ENCODE measurements around the gene C14orf180. TPM values are rescaled to one million over a fixed set of nuclear protein-coding genes. Genes with fewer than 3 reads are reported as not detected.

The C14orf180 gene
- total RNA-seq, 4 donors from 2014 or later: 0.13 to 1.5 (median 0.53) TPM

DNA sequence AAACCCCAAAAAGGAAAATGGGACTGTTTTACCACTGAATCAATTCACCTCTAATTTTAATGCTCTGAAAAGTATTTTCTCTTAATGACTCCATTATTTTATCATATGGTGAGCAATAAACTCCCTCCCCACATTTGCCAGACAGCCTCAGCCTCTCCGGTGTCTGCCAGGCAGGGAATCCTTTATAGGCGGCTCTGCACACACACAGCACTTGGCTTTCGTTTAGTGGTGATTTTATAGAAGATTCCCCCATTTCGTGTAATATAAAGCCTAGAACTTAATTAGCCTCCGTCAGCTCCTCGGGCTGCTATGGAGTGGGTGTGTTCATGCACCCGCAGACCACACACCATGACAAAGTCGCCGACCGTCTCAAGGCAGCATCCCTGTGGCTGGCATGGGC, 10.1 kb upstream of the C14orf180 start:
- Histone ChIP-seq H3K27ac (no peak overlapping the region), H3K4me3 (replicated peaks in 1 of 3) (no peak overlapping the region), H3K27me3 (no peaks in the 10 kb centered on the region), H3K4me1 (peaks cover 0 to under 1% of the 10 kb centered on the region in 2 donors), H3K9me3 (no peaks in the 10 kb centered on the region), H3K36me3 (no peaks in the 10 kb centered on the region)
- no peak for DNase-seq
- TF ChIP-seq, protein P1, sequence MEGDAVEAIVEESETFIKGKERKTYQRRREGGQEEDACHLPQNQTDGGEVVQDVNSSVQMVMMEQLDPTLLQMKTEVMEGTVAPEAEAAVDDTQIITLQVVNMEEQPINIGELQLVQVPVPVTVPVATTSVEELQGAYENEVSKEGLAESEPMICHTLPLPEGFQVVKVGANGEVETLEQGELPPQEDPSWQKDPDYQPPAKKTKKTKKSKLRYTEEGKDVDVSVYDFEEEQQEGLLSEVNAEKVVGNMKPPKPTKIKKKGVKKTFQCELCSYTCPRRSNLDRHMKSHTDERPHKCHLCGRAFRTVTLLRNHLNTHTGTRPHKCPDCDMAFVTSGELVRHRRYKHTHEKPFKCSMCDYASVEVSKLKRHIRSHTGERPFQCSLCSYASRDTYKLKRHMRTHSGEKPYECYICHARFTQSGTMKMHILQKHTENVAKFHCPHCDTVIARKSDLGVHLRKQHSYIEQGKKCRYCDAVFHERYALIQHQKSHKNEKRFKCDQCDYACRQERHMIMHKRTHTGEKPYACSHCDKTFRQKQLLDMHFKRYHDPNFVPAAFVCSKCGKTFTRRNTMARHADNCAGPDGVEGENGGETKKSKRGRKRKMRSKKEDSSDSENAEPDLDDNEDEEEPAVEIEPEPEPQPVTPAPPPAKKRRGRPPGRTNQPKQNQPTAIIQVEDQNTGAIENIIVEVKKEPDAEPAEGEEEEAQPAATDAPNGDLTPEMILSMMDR (IDR thresholded peaks at IDR 0.05): no peak
- no peak for TF ChIP-seq POLR2A (IDR thresholded peaks at IDR 0.05)
- intact Hi-C loops (cut with DNase I): no loop called here
- WGBS, 2 donors: 67 to 82% methylated on average over 10 of the region's 10 CpGs

DNA sequence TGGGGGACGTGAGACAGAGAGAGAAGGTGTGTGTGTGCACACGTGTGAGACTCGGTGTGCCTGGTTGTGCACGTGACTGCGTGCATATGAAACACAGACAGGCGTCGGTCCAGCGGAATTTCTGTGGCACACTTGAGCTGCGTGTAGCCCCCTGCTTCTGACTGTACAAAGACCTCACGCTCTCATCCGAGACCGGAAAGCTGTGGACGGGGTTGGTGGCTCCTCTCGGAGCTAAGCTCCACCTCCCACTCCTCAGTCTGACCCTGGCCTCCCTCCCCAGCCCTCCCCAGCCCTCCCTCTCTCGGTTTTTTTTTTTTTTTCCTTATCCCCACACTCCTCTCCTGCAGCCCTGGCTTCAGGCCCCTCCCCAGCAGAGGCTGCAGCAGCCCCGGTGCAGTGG, 8.3 kb upstream of the C14orf180 start:
- no peak overlapping the region for H3K4me3 ChIP-seq (replicated peaks in 1 of 3)
- H3K9me3 ChIP-seq: no peaks in the 10 kb centered on the region
- WGBS, 2 donors: 33 to 49% methylated on average over 16 of the region's 16 CpGs
- no peaks in the 10 kb centered on the region for H3K36me3 ChIP-seq
- H3K27me3 ChIP-seq: no peaks in the 10 kb centered on the region
- intact Hi-C loops (cut with DNase I): no loop called here
- DNase-seq: no peak
- no peak overlapping the region for H3K27ac ChIP-seq
- TF ChIP-seq POLR2A (IDR thresholded peaks at IDR 0.05): no peak
- no peaks in the 10 kb centered on the region for H3K4me1 ChIP-seq

DNA sequence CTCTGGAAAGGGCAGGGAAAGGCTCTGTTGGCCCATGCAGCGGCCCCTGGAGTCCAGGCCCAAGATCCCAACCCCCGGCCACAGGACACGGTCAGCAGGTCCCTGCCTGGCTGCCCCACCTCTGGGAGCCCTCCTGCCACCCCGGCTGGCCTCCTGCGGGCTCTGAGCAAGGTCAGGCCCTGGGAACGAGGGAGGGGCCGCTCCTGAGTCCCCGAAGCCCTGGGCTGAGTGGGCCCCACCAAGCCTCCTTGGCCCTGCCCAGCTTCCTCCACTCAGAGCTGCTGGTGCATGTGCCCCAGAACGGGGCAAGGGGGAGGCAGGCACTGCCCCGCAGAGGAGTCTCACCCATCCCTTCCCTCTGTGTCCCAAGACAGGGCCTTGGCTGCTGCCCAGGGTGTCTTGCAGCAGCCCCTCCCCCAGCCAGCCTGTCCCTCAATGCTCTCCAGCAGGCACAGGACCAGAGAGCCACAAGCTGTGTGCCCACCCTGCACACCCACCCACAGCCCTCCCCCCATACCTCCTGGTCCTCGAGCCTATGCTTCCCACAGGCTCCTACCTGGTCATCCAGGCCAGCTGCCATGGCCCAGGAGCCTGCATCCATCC, 7.4 kb upstream of the C14orf180 start:
- no peaks in the 10 kb centered on the region for H3K4me1 ChIP-seq
- no peaks in the 10 kb centered on the region for H3K36me3 ChIP-seq
- no peaks in the 10 kb centered on the region for H3K9me3 ChIP-seq
- H3K27me3 ChIP-seq: no peaks in the 10 kb centered on the region
- intact Hi-C loops (cut with DNase I): no loop called here
- WGBS, 2 donors: 63 to 74% methylated on average over 8 of the region's 11 CpGs
- DNase-seq: no peak
- TF ChIP-seq POLR2A (IDR thresholded peaks at IDR 0.05): no peak
- TF ChIP-seq, protein P1 (IDR thresholded peaks at IDR 0.05): no peak
- no peak overlapping the region for H3K27ac ChIP-seq
- no peak overlapping the region for H3K4me3 ChIP-seq (replicated peaks in 1 of 3)

DNA sequence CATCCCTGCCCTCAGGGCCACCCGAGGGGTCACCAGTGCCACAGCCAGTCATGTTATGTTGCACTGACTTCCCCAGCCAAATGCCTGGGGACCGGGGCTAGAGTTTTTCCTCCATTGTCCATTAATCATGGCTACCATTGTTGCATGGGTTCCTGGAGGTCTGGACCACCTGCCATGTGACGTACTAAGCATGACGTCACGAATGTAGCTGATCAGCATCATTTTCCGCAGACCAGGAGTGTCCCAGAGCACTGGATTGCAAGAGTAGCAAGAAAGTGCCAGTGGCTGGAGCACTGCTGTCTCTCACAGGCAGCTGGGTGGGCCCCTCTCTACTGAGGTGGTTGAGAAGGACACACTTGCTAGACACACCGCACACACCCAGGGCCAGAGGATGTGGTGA, 6.9 kb upstream of the C14orf180 start:
- no peaks in the 10 kb centered on the region for H3K27me3 ChIP-seq
- no peaks in the 10 kb centered on the region for H3K36me3 ChIP-seq
- no peak for TF ChIP-seq POLR2A (IDR thresholded peaks at IDR 0.05)
- TF ChIP-seq, protein P1 (IDR thresholded peaks at IDR 0.05): no peak
- no peaks in the 10 kb centered on the region for H3K4me1 ChIP-seq
- WGBS, 2 donors: 83 to 91% methylated on average over 3 to 7 of the region's 7 CpGs
- H3K9me3 ChIP-seq: no peaks in the 10 kb centered on the region
- no peak overlapping the region for H3K27ac ChIP-seq
- intact Hi-C loops (cut with DNase I): no loop called here
- no peak overlapping the region for H3K4me3 ChIP-seq (replicated peaks in 1 of 3)
- no peak for DNase-seq

DNA sequence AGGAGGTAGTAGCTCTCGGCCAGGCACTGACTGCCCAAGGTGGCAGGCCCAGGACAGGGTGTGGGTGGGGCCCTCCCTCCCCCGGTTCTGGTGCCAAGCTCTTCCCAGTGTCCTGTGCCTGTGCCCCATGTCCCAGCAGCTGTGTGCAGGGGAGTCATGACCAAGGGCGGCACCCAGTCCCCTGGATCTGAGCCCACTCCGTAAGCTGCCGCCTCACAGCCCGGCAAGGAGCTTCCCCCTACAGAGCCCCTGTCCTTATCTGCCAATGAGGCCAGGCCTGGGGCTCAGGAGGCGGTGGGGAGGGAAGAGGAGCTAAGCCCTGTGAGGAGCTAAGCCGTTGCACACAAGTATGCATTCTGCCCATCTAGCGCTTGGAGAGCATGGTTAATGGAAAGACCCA, 5.6 kb upstream of the C14orf180 start:
- WGBS, 2 donors: 54% methylated on average over 7 to 9 of the region's 9 CpGs
- intact Hi-C loops (cut with DNase I): no loop called here
- Histone ChIP-seq H3K4me1 (peaks cover 0 to 3% of the 10 kb centered on the region in 2 donors), H3K9me3 (no peaks in the 10 kb centered on the region), H3K36me3 (no peaks in the 10 kb centered on the region), H3K4me3 (replicated peaks in 1 of 3) (no peak overlapping the region), H3K27me3 (no peaks in the 10 kb centered on the region), H3K27ac (no peak overlapping the region)
- DNase-seq: no peak
- no peak for TF ChIP-seq POLR2A (IDR thresholded peaks at IDR 0.05)
- TF ChIP-seq, protein P1 (IDR thresholded peaks at IDR 0.05): no peak
